Neural crest cell (in vitro differentiated cells): ENCODE results near the gene TGFBR3. TPM values are rescaled to one million over a fixed set of nuclear protein-coding genes. Genes with fewer than 3 reads are reported as not detected.
A peak's percentile ranks its signal among the peaks of the same experiment; 100 is the strongest.

Experiments
- DNase-seq: peaks from one replicate; pipeline ENCODE4 v3.0.0; 2021; ENCODE audit warnings: low read depth, mixed read lengths, low spot score
- H3K27ac Mint-ChIP-seq: one replicate; pipeline ENCODE4 v1.8.0; 2021; ENCODE audit warnings: mild to moderate bottlenecking, mixed read lengths; ENCODE audit not compliant: unreplicated experiment
- H3K27me3 Mint-ChIP-seq: 2 replicates; pipeline ENCODE4 v1.8.0; 2021; ENCODE audit warnings: low read depth, mild to moderate bottlenecking, mixed read lengths
- H3K36me3 Mint-ChIP-seq: 2 replicates; pipeline ENCODE4 v1.8.0; 2021; ENCODE audit warnings: low read depth, mild to moderate bottlenecking, mixed read lengths
- H3K4me1 Mint-ChIP-seq: 2 replicates; pipeline ENCODE4 v1.8.0; 2021; ENCODE audit warnings: mixed read lengths
- H3K4me3 Mint-ChIP-seq: one replicate; pipeline ENCODE4 v1.8.0; 2021; ENCODE audit warnings: mild to moderate bottlenecking, mixed read lengths
- H3K9me3 Mint-ChIP-seq: 2 replicates; pipeline ENCODE4 v1.8.0; 2021; ENCODE audit warnings: mixed read lengths
- CTCF ChIP-seq: fragments of 200-600 bp; sonication (generic); conservative IDR thresholded peaks from 2 replicates; pipeline ENCODE4 v1.5.0; 2021; ENCODE audit warnings: antibody characterized with exemption, mild to moderate bottlenecking
- total RNA-seq: library from RNA; stranded (reverse); gene quantifications from 2 replicates; pipeline ENCODE4 v1.2.1, GENCODE V29; 2021

The TGFBR3 gene
- total RNA-seq, 1 donor from 2014 or later = 15.1 TPM

- H3K27ac Mint-ChIP-seq = peak overlapping the region; percentile 86
- DNase-seq = no peak
- H3K9me3 Mint-ChIP-seq = no peaks in the 10 kb centered on the region
- no peak overlapping the region for H3K4me3 Mint-ChIP-seq
- no peaks in the 10 kb centered on the region for H3K36me3 Mint-ChIP-seq
- H3K4me1 Mint-ChIP-seq = peaks cover 37% of the 10 kb centered on the region
- no peak for TF ChIP-seq CTCF
- no peaks in the 10 kb centered on the region for H3K27me3 Mint-ChIP-seq
Observed at GRCh38 chr1:91759076-91759475, 126.9 kb downstream of the TGFBR3 start.

GRCh38 chr1:91757763-91758460, 128.0 kb downstream of the TGFBR3 start:
- no peak for DNase-seq
- peaks cover 38% of the 10 kb centered on the region for H3K4me1 Mint-ChIP-seq
- H3K27ac Mint-ChIP-seq = peak overlapping the region; percentile 9
- H3K36me3 Mint-ChIP-seq = no peaks in the 10 kb centered on the region
- no peaks in the 10 kb centered on the region for H3K27me3 Mint-ChIP-seq
- no peaks in the 10 kb centered on the region for H3K9me3 Mint-ChIP-seq
- no peak for TF ChIP-seq CTCF
- no peak overlapping the region for H3K4me3 Mint-ChIP-seq

- TF ChIP-seq CTCF = no peak
- H3K36me3 Mint-ChIP-seq = no peaks in the 10 kb centered on the region
- peaks cover 36% of the 10 kb centered on the region for H3K4me1 Mint-ChIP-seq
- H3K27ac Mint-ChIP-seq = no peak overlapping the region
- no peak overlapping the region for H3K4me3 Mint-ChIP-seq
- H3K27me3 Mint-ChIP-seq = no peaks in the 10 kb centered on the region
- DNase-seq = no peak
- no peaks in the 10 kb centered on the region for H3K9me3 Mint-ChIP-seq
Observed at GRCh38 chr1:91755702-91756287, 130.2 kb downstream of the TGFBR3 start.

GRCh38 chr1:91754816-91755580, 131.0 kb downstream of the TGFBR3 start:
- Mint-ChIP-seq H3K4me3 (no peak overlapping the region), H3K27ac (no peak overlapping the region), H3K4me1 (peaks cover 37% of the 10 kb centered on the region), H3K36me3 (peaks cover 2% of the 10 kb centered on the region), H3K9me3 (no peaks in the 10 kb centered on the region), H3K27me3 (no peaks in the 10 kb centered on the region)
- DNase-seq = no peak
- no peak for TF ChIP-seq CTCF

- H3K4me3 Mint-ChIP-seq = no peak overlapping the region
- H3K27ac Mint-ChIP-seq = no peak overlapping the region
- H3K36me3 Mint-ChIP-seq = peaks cover 2% of the 10 kb centered on the region
- DNase-seq = no peak
- no peak for TF ChIP-seq CTCF
- no peaks in the 10 kb centered on the region for H3K9me3 Mint-ChIP-seq
- H3K27me3 Mint-ChIP-seq = no peaks in the 10 kb centered on the region
- peaks cover 37% of the 10 kb centered on the region for H3K4me1 Mint-ChIP-seq
Observed at GRCh38 chr1:91754348-91754747, 131.6 kb downstream of the TGFBR3 start.
